Retinal pigment epithelial cell (primary cell): ENCODE measurements around the gene SDCCAG8.
A peak's percentile ranks its signal among the peaks of the same experiment; 100 is the strongest.

Experiments
- DNase-seq: peaks from one replicate; pipeline ENCODE4 v3.0.0-alpha.2; 2010; ENCODE audit warnings: low read depth
- H3K4me3 ChIP-seq: 2 replicates; pipeline ENCODE4 v1.5.1; 2011; ENCODE audit warnings: mild to moderate bottlenecking, low read length, control low read depth, moderate library complexity
- TF ChIP-seq, protein P1 (sequence below): conservative IDR thresholded peaks from 2 replicates; pipeline ENCODE4 v1.5.1; 2011; ENCODE audit warnings: low read depth, low read length, control low read depth, inconsistent platforms

Gene SDCCAG8

DNA sequence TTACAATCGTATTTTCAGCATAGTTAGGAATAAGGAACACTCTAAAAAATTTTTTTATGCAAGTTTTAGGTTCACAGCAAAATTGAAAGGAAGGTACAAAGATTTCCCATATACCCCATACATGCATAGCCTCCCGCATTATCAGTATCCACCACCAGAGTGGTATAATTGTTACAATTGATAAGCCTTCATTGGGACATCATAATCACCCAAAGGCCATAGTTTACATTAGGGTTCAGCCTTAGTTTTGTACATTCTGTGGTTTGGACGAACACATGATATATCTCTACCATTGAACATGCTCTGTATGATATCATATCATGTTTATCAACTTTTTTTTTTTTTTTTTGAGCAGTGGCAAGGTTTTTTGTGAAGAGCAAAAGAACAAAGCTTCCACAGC is 180.0 kb downstream of the SDCCAG8 start:
- DNase-seq, result no peak
- TF ChIP-seq, protein P1, sequence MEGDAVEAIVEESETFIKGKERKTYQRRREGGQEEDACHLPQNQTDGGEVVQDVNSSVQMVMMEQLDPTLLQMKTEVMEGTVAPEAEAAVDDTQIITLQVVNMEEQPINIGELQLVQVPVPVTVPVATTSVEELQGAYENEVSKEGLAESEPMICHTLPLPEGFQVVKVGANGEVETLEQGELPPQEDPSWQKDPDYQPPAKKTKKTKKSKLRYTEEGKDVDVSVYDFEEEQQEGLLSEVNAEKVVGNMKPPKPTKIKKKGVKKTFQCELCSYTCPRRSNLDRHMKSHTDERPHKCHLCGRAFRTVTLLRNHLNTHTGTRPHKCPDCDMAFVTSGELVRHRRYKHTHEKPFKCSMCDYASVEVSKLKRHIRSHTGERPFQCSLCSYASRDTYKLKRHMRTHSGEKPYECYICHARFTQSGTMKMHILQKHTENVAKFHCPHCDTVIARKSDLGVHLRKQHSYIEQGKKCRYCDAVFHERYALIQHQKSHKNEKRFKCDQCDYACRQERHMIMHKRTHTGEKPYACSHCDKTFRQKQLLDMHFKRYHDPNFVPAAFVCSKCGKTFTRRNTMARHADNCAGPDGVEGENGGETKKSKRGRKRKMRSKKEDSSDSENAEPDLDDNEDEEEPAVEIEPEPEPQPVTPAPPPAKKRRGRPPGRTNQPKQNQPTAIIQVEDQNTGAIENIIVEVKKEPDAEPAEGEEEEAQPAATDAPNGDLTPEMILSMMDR, result peak; percentile 5
- no peak overlapping the region for H3K4me3 ChIP-seq

DNA sequence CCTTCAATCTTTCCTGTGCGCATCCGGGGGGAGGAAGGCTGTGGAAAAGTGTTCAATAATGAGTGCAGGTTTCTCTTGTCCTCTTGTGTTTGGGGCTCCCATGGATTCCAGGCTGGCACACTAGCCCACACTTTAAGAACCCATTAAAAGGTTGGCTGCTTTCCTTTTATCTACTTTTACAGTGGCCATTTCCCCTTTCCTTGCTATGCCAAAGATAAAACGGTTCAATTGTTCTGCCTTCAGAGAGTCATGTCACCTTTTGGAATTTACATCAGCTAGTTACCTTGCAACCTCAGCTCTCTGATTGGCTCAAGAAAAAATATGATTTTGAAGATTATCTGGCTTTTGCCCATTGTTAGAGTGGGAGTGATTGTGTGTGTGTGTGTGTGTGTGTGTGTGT is 182.3 kb downstream of the SDCCAG8 start:
- TF ChIP-seq, protein P1, result no peak
- H3K4me3 ChIP-seq, result no peak overlapping the region
- no peak for DNase-seq

DNA sequence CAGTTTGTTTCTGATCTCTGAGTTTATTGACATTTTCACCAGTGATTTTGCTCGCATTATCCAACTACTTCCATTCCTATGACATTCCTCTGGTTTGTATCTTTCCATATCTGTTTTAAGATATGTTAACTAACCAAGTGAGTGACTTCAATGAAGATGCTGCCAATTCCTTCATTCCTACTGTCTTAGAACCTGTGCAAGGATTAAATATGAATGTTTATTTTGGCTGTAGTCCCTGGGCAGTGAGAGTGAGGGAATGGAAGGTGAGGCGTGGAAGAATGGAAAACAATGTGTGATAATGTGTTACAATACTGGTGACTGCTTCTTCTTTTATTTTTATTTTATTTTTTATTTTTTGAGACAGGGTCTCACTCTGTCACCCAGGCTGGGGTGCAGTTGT is 183.0 kb downstream of the SDCCAG8 start:
- H3K4me3 ChIP-seq, result no peak overlapping the region
- TF ChIP-seq, protein P1, result no peak
- DNase-seq, result no peak

DNA sequence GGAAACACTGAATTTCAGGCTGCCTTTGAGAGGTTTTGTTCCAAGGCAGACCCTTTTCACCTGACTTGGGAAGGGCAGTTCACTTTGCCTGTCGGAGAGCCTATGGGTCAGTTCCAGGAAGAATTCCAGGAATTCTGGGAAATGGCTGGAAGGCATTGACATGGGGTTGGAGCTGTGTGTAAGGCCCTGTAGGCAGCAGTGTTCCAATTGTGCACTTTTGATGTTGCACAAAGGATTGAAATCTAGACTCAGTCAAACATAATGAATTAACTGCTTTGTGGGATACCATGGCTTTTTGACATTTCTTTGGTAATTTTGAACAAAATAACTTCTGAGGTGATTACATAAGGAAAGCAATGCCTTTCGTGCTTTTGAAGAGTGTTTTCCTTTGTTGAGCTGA is 184.6 kb downstream of the SDCCAG8 start:
- no peak for DNase-seq
- TF ChIP-seq, protein P1, result no peak

DNA sequence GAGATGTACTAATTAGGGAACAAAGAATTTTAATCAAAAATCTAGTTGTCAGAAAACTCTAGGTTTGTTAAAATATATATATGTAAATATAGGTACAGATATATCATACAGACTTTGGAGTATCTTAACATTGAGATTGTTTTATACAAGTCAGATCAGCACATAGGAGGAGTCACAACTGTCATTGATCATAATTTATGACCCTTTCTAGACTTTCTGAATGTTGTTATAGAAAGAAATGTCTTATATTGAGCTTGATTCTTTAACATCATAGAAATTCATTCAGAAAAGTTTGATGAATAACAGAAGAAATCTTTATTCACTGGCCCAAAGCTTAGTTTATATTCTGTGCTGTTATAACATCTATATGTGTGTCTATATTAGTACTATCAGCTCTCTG is 185.8 kb downstream of the SDCCAG8 start:
- TF ChIP-seq, protein P1, result no peak
- no peak for DNase-seq
- H3K4me3 ChIP-seq, result no peak overlapping the region

More for the DNA sequence above, 184.6 kb downstream of the SDCCAG8 start:
- no peak overlapping the region for H3K4me3 ChIP-seq

DNA sequence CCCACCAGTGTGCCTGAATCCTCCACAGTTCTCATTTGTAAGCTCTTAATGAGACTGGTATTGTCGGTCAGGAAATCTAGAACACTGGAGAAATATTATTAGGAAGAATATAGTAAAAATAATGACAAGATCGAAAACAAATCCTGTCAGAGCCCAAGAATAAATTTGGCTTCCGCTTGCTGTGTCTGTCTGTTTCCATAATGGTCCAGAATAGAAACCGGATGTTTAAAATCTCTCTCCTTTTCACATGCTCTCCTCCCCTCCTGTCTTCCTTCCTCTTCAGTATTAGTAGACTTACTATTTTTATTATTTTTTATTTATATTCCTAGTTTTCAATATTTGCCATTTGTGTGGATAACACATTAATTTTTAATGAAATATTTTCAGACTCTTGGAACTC is 187.7 kb downstream of the SDCCAG8 start:
- TF ChIP-seq, protein P1, result no peak
- no peak for DNase-seq

DNA sequence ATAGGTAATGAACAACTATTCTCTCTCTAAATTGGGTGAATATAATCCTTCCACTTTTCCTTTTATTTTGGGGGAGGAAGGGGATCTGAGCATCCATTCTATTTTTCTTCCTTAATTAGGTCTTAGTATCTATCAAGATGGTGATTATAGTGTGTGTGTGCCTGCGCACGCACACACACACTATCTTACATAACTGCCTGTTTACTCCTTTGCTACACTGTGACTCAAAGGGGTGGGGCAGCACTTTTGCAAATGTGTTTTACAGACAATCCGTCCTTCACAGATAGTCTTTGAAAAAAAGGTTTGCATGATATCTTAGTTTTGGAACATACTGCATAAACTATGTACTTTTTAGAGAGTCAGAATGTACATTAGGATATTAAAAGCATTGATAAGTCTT is 191.5 kb downstream of the SDCCAG8 start:
- H3K4me3 ChIP-seq, result no peak overlapping the region
- no peak for DNase-seq
- TF ChIP-seq, protein P1, result no peak

More for the DNA sequence above, 187.7 kb downstream of the SDCCAG8 start:
- H3K4me3 ChIP-seq, result no peak overlapping the region
